ENCODE measurements around the gene OVOL1. TPM values are rescaled to one million over a fixed set of nuclear protein-coding genes. Genes with fewer than 3 reads are reported as not detected.
A peak's percentile ranks its signal among the peaks of the same experiment; 100 is the strongest.

Gene OVOL1
- polyA plus RNA-seq, 3 donors: 0.08 TPM; not detected in 2

GRCh38 chr11:65789230-65790103 lies 2.6 kb downstream of the OVOL1 start:
- DNase-seq: no peak
- Mint-ChIP-seq H3K4me3 (peak overlapping the region; percentile 20 to 92), H3K36me3 (peaks cover 0 to 11% of the 10 kb centered on the region in 2 donors), H3K27ac (no peak overlapping the region), H3K4me1 (peaks cover 34% of the 10 kb centered on the region), H3K9me3 (peaks cover 0 to 22% (median 8%) of the 10 kb centered on the region in 7 donors), H3K27me3 (ENCODE audit: low read depth in 3 of 3) (peaks cover 49 to 62% (median 57%) of the 10 kb centered on the region in 3 donors)
- H3K9me3 ChIP-seq (replicated peaks in 1 of 2; ENCODE audit: control insufficient read depth in 1 of 2, insufficient read depth in 1 of 2, low read length in 2 of 2): peaks cover 0 to 22% of the 10 kb centered on the region in 2 donors
- H3K4me3 ChIP-seq (replicated peaks in 1 of 3; ENCODE audit: low read depth in 2 of 3, low read length in 3 of 3): no peak overlapping the region
- H3K79me2 ChIP-seq (ENCODE audit: insufficient read depth, low read length): no peaks in the 10 kb centered on the region
- H3K36me3 ChIP-seq (replicated peaks in 1 of 2; ENCODE audit: control insufficient read depth in 1 of 2, insufficient read depth in 2 of 2, low read length in 2 of 2): no peaks in the 10 kb centered on the region
- H3K4me2 ChIP-seq (replicated peaks; ENCODE audit: extremely low read depth, low read length, poor library complexity, severe bottlenecking): no peak overlapping the region
- WGBS (ENCODE audit: insufficient coverage): 97% methylated on average over 4 of the region's 14 CpGs
- H3K27ac ChIP-seq (ENCODE audit: low read depth in 1 of 2, low read length in 2 of 2): no peak overlapping the region
- H3K9ac ChIP-seq (ENCODE audit: insufficient read depth, low read length, poor library complexity, severe bottlenecking): no peak overlapping the region
- peaks cover 28 to 36% of the 10 kb centered on the region in 2 donors for H3K4me1 ChIP-seq (ENCODE audit: control insufficient read depth in 1 of 2, insufficient read depth in 2 of 2, low read length in 2 of 2)
- TF ChIP-seq CTCF (IDR thresholded peaks at IDR 0.05): no peak
- intact Hi-C loops (cut with micrococcal nuclease): no loop called here
- H3K27me3 ChIP-seq (ENCODE audit: control insufficient read depth in 2 of 2, insufficient read depth in 2 of 2, low read length in 2 of 2): peaks cover 29 to 57% of the 10 kb centered on the region in 2 donors
- H2AFZ ChIP-seq (ENCODE audit: insufficient read depth, low read depth, low read length, poor library complexity, severe bottlenecking): no peak overlapping the region
- H4K20me1 ChIP-seq (ENCODE audit: insufficient read depth, low read length): no peaks in the 10 kb centered on the region

GRCh38 chr11:65790104-65790901 lies 3.4 kb downstream of the OVOL1 start:
- H2AFZ ChIP-seq (ENCODE audit: insufficient read depth, low read depth, low read length, poor library complexity, severe bottlenecking): no peak overlapping the region
- H3K27ac ChIP-seq (ENCODE audit: low read depth in 1 of 2, low read length in 2 of 2): no peak overlapping the region
- TF ChIP-seq CTCF (IDR thresholded peaks at IDR 0.05): no peak
- no peak for DNase-seq
- H3K9ac ChIP-seq (ENCODE audit: insufficient read depth, low read length, poor library complexity, severe bottlenecking): no peak overlapping the region
- H3K27me3 ChIP-seq (ENCODE audit: control insufficient read depth in 2 of 2, insufficient read depth in 2 of 2, low read length in 2 of 2): peaks cover 25 to 49% of the 10 kb centered on the region in 2 donors
- H3K4me2 ChIP-seq (replicated peaks; ENCODE audit: extremely low read depth, low read length, poor library complexity, severe bottlenecking): no peak overlapping the region
- Mint-ChIP-seq H3K4me3 (no peak overlapping the region), H3K9me3 (peaks cover 0 to 22% (median 8%) of the 10 kb centered on the region in 7 donors), H3K27me3 (ENCODE audit: low read depth in 3 of 3) (peaks cover 41 to 53% (median 51%) of the 10 kb centered on the region in 3 donors), H3K36me3 (peaks cover 0 to 8% of the 10 kb centered on the region in 2 donors), H3K27ac (peak overlapping the region in 2 of 7 donors; percentile 35 to 68), H3K4me1 (peaks cover 34% of the 10 kb centered on the region)
- intact Hi-C loops (cut with micrococcal nuclease): no loop called here
- 96% methylated on average over 13 of the region's 13 CpGs for WGBS (ENCODE audit: insufficient coverage)
- no peaks in the 10 kb centered on the region for H4K20me1 ChIP-seq (ENCODE audit: insufficient read depth, low read length)
- peaks cover 0 to 21% of the 10 kb centered on the region in 2 donors for H3K9me3 ChIP-seq (replicated peaks in 1 of 2; ENCODE audit: control insufficient read depth in 1 of 2, insufficient read depth in 1 of 2, low read length in 2 of 2)
- no peaks in the 10 kb centered on the region for H3K79me2 ChIP-seq (ENCODE audit: insufficient read depth, low read length)
- no peak overlapping the region for H3K4me3 ChIP-seq (replicated peaks in 1 of 3; ENCODE audit: low read depth in 2 of 3, low read length in 3 of 3)
- H3K36me3 ChIP-seq (replicated peaks in 1 of 2; ENCODE audit: control insufficient read depth in 1 of 2, insufficient read depth in 2 of 2, low read length in 2 of 2): no peaks in the 10 kb centered on the region
- peaks cover 28 to 36% of the 10 kb centered on the region in 2 donors for H3K4me1 ChIP-seq (ENCODE audit: control insufficient read depth in 1 of 2, insufficient read depth in 2 of 2, low read length in 2 of 2)
